NCI-H2196 (cell line): Measurements from ENCODE around the gene PLA2G4A.
"Not testable (repeated sequence)": the region's sequence is repeated elsewhere in the genome, so short reads cannot be mapped to it uniquely, and the experiment has no call there.

Source experiments
- DNase-seq: peaks from one replicate; lab custom pipeline; 2025; ENCODE audit not compliant: unreplicated experiment; lab: John Stamatoyannopoulos, UW

The PLA2G4A gene

GRCh38 chr1:186917106-186917786 is 88.5 kb downstream of the PLA2G4A start:
- DNase-seq: not testable (repeated sequence)

- DNase-seq: not testable (repeated sequence)
Observed at GRCh38 chr1:186921386-186921785, 92.6 kb downstream of the PLA2G4A start.

- DNase-seq: not testable (repeated sequence)
Observed at GRCh38 chr1:186922814-186923213, 94.1 kb downstream of the PLA2G4A start.

- no peak for DNase-seq
Observed at GRCh38 chr1:186923486-186923885, 94.7 kb downstream of the PLA2G4A start.

GRCh38 chr1:186925881-186926669 is 97.3 kb downstream of the PLA2G4A start:
- DNase-seq: no peak

GRCh38 chr1:186927884-186928283 is 99.1 kb downstream of the PLA2G4A start:
- no peak for DNase-seq

- DNase-seq: no peak
Observed at GRCh38 chr1:186930238-186930637, 101.5 kb downstream of the PLA2G4A start.

- DNase-seq: no peak
Observed at GRCh38 chr1:186937016-186937670, 108.4 kb downstream of the PLA2G4A start.

GRCh38 chr1:186943891-186944686 is 115.3 kb downstream of the PLA2G4A start:
- no peak for DNase-seq

GRCh38 chr1:186945146-186945545 is 116.4 kb downstream of the PLA2G4A start:
- no peak for DNase-seq

GRCh38 chr1:186948535-186948934 is 119.8 kb downstream of the PLA2G4A start:
- no peak for DNase-seq

GRCh38 chr1:186949173-186949572 is 120.4 kb downstream of the PLA2G4A start:
- DNase-seq: no peak

- no peak for DNase-seq
Observed at GRCh38 chr1:186950547-186950946, 121.8 kb downstream of the PLA2G4A start.

GRCh38 chr1:186953876-186954275 is 125.1 kb downstream of the PLA2G4A start:
- no peak for DNase-seq

GRCh38 chr1:186957314-186957713 is 128.6 kb downstream of the PLA2G4A start:
- DNase-seq: no peak

- DNase-seq: no peak
Observed at GRCh38 chr1:186958520-186958919, 129.8 kb downstream of the PLA2G4A start.

- DNase-seq: no peak
Observed at GRCh38 chr1:186960861-186961260, 132.1 kb downstream of the PLA2G4A start.

GRCh38 chr1:186965847-186966246 is 137.1 kb downstream of the PLA2G4A start:
- no peak for DNase-seq

GRCh38 chr1:186966456-186966855 is 137.7 kb downstream of the PLA2G4A start:
- DNase-seq: no peak

- DNase-seq: no peak
Observed at GRCh38 chr1:186967656-186968394, 139.1 kb downstream of the PLA2G4A start.
